ENCODE results near the gene TUBGCP2.

Gene TUBGCP2

GRCh38 chr10:133337370-133337725 lies 28.7 kb upstream of the TUBGCP2 start:
- Histone ChIP-seq H3K4me1 (ENCODE audit: control insufficient read depth, low read length) (no peaks in the 10 kb centered on the region), H3K79me2 (ENCODE audit: control insufficient read depth, low read length) (no peaks in the 10 kb centered on the region), H3K9me3 (ENCODE audit: control insufficient read depth, insufficient read depth, low read length) (peaks cover 30% of the 10 kb centered on the region; the same call in 1 of the 2 replicates), H3K27me3 (ENCODE audit: control insufficient read depth, low read length) (peaks cover 5% of the 10 kb centered on the region), H3F3A (ENCODE audit: control insufficient read depth, insufficient read depth) (no peaks in the 10 kb centered on the region), H4K20me1 (ENCODE audit: control insufficient read depth, insufficient read depth, low read depth, low read length) (no peaks in the 10 kb centered on the region), H3K27ac (ENCODE audit: low read depth, low read length) (no peak overlapping the region), H3K36me3 (ENCODE audit: control insufficient read depth, low read length) (no peaks in the 10 kb centered on the region), H3K4me2 (ENCODE audit: low read length) (no peak overlapping the region), H3K4me3 (ENCODE audit: low read length) (no peak overlapping the region), H3K9me2 (replicated peaks; ENCODE audit: control insufficient read depth, low read length) (no peaks in the 10 kb centered on the region)
- TF ChIP-seq, protein P1, sequence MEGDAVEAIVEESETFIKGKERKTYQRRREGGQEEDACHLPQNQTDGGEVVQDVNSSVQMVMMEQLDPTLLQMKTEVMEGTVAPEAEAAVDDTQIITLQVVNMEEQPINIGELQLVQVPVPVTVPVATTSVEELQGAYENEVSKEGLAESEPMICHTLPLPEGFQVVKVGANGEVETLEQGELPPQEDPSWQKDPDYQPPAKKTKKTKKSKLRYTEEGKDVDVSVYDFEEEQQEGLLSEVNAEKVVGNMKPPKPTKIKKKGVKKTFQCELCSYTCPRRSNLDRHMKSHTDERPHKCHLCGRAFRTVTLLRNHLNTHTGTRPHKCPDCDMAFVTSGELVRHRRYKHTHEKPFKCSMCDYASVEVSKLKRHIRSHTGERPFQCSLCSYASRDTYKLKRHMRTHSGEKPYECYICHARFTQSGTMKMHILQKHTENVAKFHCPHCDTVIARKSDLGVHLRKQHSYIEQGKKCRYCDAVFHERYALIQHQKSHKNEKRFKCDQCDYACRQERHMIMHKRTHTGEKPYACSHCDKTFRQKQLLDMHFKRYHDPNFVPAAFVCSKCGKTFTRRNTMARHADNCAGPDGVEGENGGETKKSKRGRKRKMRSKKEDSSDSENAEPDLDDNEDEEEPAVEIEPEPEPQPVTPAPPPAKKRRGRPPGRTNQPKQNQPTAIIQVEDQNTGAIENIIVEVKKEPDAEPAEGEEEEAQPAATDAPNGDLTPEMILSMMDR (IDR thresholded peaks at IDR 0.05; ENCODE audit: low read depth, low read length, poor library complexity, severe bottlenecking), result no peak
- TF ChIP-seq EZH2phosphoT487 (IDR thresholded peaks at IDR 0.05; ENCODE audit: borderline replicate concordance, low read length), result no peak

DNA sequence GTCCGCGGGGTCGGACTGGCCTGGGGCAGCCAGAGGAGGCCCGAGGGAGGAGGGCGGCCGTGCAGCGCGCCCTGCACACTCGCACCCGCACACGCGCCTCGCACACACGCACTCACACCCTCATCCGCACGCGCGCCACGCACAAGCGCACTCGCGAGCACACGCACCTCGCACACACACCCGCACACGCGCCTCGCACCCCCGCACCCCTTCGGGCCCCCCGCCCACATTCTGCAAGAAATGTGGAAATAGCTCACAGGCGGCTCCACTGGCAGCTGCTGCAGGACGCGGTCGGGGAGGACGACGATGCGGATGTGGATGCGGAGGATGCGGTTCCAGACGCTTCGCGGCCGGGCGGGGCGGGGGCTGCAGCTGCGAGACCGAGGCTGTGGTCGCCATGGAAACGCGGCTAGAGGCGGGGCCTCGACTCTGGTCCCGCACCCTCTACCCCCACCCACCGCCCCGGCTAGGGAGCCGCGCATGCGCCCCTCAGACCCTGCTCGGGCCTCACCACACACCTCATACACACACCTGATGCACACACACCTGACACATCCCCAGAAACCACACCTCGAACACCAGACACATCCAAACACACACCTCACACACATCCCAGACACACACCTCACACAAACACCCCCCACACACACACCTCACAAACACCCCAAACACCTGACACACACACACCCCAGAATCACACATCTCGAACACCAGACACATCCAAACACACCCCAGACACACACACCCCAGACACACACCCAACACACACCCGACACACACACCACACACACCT lies 28.1 kb upstream of the TUBGCP2 start, which contains the start of gene CALY:
CALY (minus strand) TSS at position 320 of the 793 bp plus-strand sequence. CDS start 7,907 bp downstream, outside the sequence.
- no peaks in the 10 kb centered on the region for H3F3A ChIP-seq (ENCODE audit: control insufficient read depth, insufficient read depth)
- peaks cover 30% of the 10 kb centered on the region; the same call in 1 of the 2 replicates for H3K9me3 ChIP-seq (ENCODE audit: control insufficient read depth, insufficient read depth, low read length)
- H3K4me3 ChIP-seq (ENCODE audit: low read length), result no peak within 1 kb of the TSS
- H3K79me2 ChIP-seq (ENCODE audit: control insufficient read depth, low read length), result no peaks in the 10 kb centered on the region
- H4K20me1 ChIP-seq (ENCODE audit: control insufficient read depth, insufficient read depth, low read depth, low read length), result no peaks in the 10 kb centered on the region
- H3K27me3 ChIP-seq (ENCODE audit: control insufficient read depth, low read length), result peaks cover 9% of the 10 kb centered on the region
- TF ChIP-seq EZH2phosphoT487 (IDR thresholded peaks at IDR 0.05; ENCODE audit: borderline replicate concordance, low read length), result no peak
- TF ChIP-seq, protein P1 (IDR thresholded peaks at IDR 0.05; ENCODE audit: low read depth, low read length, poor library complexity, severe bottlenecking), result no peak
- H3K4me1 ChIP-seq (ENCODE audit: control insufficient read depth, low read length), result no peaks in the 10 kb centered on the region
- H3K36me3 ChIP-seq (ENCODE audit: control insufficient read depth, low read length), result no peaks in the 10 kb centered on the region
- no peaks in the 10 kb centered on the region for H3K9me2 ChIP-seq (replicated peaks; ENCODE audit: control insufficient read depth, low read length)
- no peak within 1 kb of the TSS for H3K27ac ChIP-seq (ENCODE audit: low read depth, low read length)
- H3K4me2 ChIP-seq (ENCODE audit: low read length), result no peak within 1 kb of the TSS

GRCh38 chr10:133336118-133336576 lies 27.5 kb upstream of the TUBGCP2 start:
- H3K36me3 ChIP-seq (ENCODE audit: control insufficient read depth, low read length), result no peaks in the 10 kb centered on the region
- H3K27me3 ChIP-seq (ENCODE audit: control insufficient read depth, low read length), result peaks cover 11% of the 10 kb centered on the region
- no peak overlapping the region for H3K4me3 ChIP-seq (ENCODE audit: low read length)
- TF ChIP-seq EZH2phosphoT487 (IDR thresholded peaks at IDR 0.05; ENCODE audit: borderline replicate concordance, low read length), result no peak
- TF ChIP-seq, protein P1 (IDR thresholded peaks at IDR 0.05; ENCODE audit: low read depth, low read length, poor library complexity, severe bottlenecking), result no peak
- no peaks in the 10 kb centered on the region for H3K79me2 ChIP-seq (ENCODE audit: control insufficient read depth, low read length)
- H4K20me1 ChIP-seq (ENCODE audit: control insufficient read depth, insufficient read depth, low read depth, low read length), result no peaks in the 10 kb centered on the region
- H3K4me1 ChIP-seq (ENCODE audit: control insufficient read depth, low read length), result no peaks in the 10 kb centered on the region
- H3K9me3 ChIP-seq (ENCODE audit: control insufficient read depth, insufficient read depth, low read length), result peaks cover 30% of the 10 kb centered on the region; the same call in 1 of the 2 replicates
- no peaks in the 10 kb centered on the region for H3K9me2 ChIP-seq (replicated peaks; ENCODE audit: control insufficient read depth, low read length)
- no peak overlapping the region for H3K27ac ChIP-seq (ENCODE audit: low read depth, low read length)
- H3K4me2 ChIP-seq (ENCODE audit: low read length), result no peak overlapping the region
- no peaks in the 10 kb centered on the region for H3F3A ChIP-seq (ENCODE audit: control insufficient read depth, insufficient read depth)
